Natural killer cell (primary cell): ENCODE results near the gene FRAS1. TPM values are rescaled to one million over a fixed set of nuclear protein-coding genes. Genes with fewer than 3 reads are reported as not detected.

Experiments
- ATAC-seq, 3 donors: fragments of 150-1000 bp in 2 of 3; fragments of 200-7000 bp in 1 of 3; cut with Tn5 transposase; 1 replicate in 1 of 3; 2 replicates in 2 of 3; pipeline ENCODE4 v1.10.0; 2021; ENCODE audit warnings: mild to moderate bottlenecking in 2 of 3, moderate library complexity in 2 of 3
- DNase-seq, 2 donors: peaks; one replicate each; pipeline versions ENCODE4 v3.0.0 to v3.0.0-alpha.2; 2013 to 2021; ENCODE audit warnings: mixed read lengths in 1 of 2
- H3K27ac ChIP-seq: one replicate; pipeline ENCODE4 v1.5.1; 2013; ENCODE audit warnings: mild to moderate bottlenecking, low read length
- H3K27me3 ChIP-seq: one replicate; pipeline ENCODE4 v1.6.1; 2013; ENCODE audit warnings: low read length; ENCODE audit not compliant: control insufficient read depth, insufficient read depth
- H3K36me3 ChIP-seq: one replicate; pipeline ENCODE4 v1.6.1; 2013; ENCODE audit warnings: low read length; ENCODE audit not compliant: control insufficient read depth, insufficient read depth
- H3K4me1 ChIP-seq: one replicate; pipeline ENCODE4 v1.6.1; 2013; ENCODE audit warnings: low read length; ENCODE audit not compliant: control insufficient read depth, insufficient read depth
- H3K4me3 ChIP-seq: one replicate; pipeline ENCODE4 v1.5.1; 2013; ENCODE audit warnings: low read length
- H3K9me3 ChIP-seq: one replicate; pipeline ENCODE4 v1.6.1; 2013; ENCODE audit warnings: low read length; ENCODE audit not compliant: control insufficient read depth, insufficient read depth
- H3K27ac Mint-ChIP-seq, 2 donors: one replicate each; pipeline ENCODE4 v1.8.0; 2022; ENCODE audit warnings: mild to moderate bottlenecking in 2 of 2, mixed read lengths in 2 of 2, moderate library complexity in 1 of 2
- H3K27me3 Mint-ChIP-seq, 2 donors: one replicate each; pipeline ENCODE4 v1.8.0; 2022; ENCODE audit warnings: low read depth in 2 of 2, mixed read lengths in 2 of 2
- H3K36me3 Mint-ChIP-seq: one replicate; pipeline ENCODE4 v1.8.0; 2022; ENCODE audit warnings: mixed read lengths
- H3K4me1 Mint-ChIP-seq, 2 donors: one replicate each; pipeline ENCODE4 v1.8.0; 2022; ENCODE audit warnings: mixed read lengths in 2 of 2
- H3K4me3 Mint-ChIP-seq: one replicate; pipeline ENCODE4 v1.8.0; 2022; ENCODE audit warnings: mild to moderate bottlenecking, moderate library complexity, mixed read lengths
- H3K9me3 Mint-ChIP-seq, 2 donors: one replicate each; pipeline ENCODE4 v1.8.0; 2022; ENCODE audit warnings: mixed read lengths in 2 of 2
- CTCF ChIP-seq: fragments of 200-600 bp; IDR thresholded peaks from one replicate; pipeline ENCODE4 v1.8.0; 2022; ENCODE audit warnings: antibody characterized with exemption
- WGBS: methylation state at CpG from one replicate; pipeline ENCODE4 v1.1.7; 2013; ENCODE audit warnings: missing lambda C conversion rate; ENCODE audit not compliant: insufficient coverage; 5-methylcytosine and 5-hydroxymethylcytosine counted together
- intact Hi-C: fragments of 100-400 bp; cut with micrococcal nuclease; formaldehyde crosslinking; loops from one replicate; pipeline ENCODE4 v1.14.2; 2022
- total RNA-seq, 4 donors: library from RNA; stranded (reverse); fragments of 120-200 nt in 1 of 4; gene quantifications; one replicate each; pipeline versions ENCODE4 v1.2.3 to v1.2.4, GENCODE V29; 2013 to 2022

Gene FRAS1
- total RNA-seq, 3 donors from 2014 or later (not counting 1 experiment from before 2014, with no cell fraction given) = 0.15 to 0.31 TPM; not detected in 1

- no peaks in the 10 kb centered on the region for H3K4me1 Mint-ChIP-seq
- no peak overlapping the region for H3K4me3 Mint-ChIP-seq
- H3K36me3 ChIP-seq = no peaks in the 10 kb centered on the region
- 80% methylated on average over 10 of the region's 10 CpGs for WGBS
- no peak overlapping the region for H3K4me3 ChIP-seq
- H3K27me3 ChIP-seq = no peaks in the 10 kb centered on the region
- H3K9me3 Mint-ChIP-seq = peaks cover 0 to 5% of the 10 kb centered on the region in 2 donors
- H3K27ac Mint-ChIP-seq = no peak overlapping the region
- H3K27ac ChIP-seq = no peak overlapping the region
- intact Hi-C loops = no loop called here
- peaks cover 15% of the 10 kb centered on the region for H3K36me3 Mint-ChIP-seq
- H3K27me3 Mint-ChIP-seq = peaks cover 9 to 54% of the 10 kb centered on the region in 2 donors
- TF ChIP-seq CTCF = no peak
- no peaks in the 10 kb centered on the region for H3K4me1 ChIP-seq
- peaks cover 3% of the 10 kb centered on the region for H3K9me3 ChIP-seq
- DNase-seq (no peak), ATAC-seq (no peak)
Measured at GRCh38 chr4:78145622-78146021, 88.5 kb downstream of the FRAS1 start.

GRCh38 chr4:78149751-78150542 lies 92.8 kb downstream of the FRAS1 start:
- ATAC-seq = no peak
- no peaks in the 10 kb centered on the region for H3K36me3 ChIP-seq
- no peak for DNase-seq
- H3K27me3 Mint-ChIP-seq = peaks cover 19 to 66% of the 10 kb centered on the region in 2 donors
- no peak overlapping the region for H3K4me3 Mint-ChIP-seq
- H3K4me3 ChIP-seq = no peak overlapping the region
- no peaks in the 10 kb centered on the region for H3K27me3 ChIP-seq
- no peak overlapping the region for H3K27ac ChIP-seq
- no peaks in the 10 kb centered on the region for H3K9me3 ChIP-seq
- TF ChIP-seq CTCF = no peak
- no peaks in the 10 kb centered on the region for H3K36me3 Mint-ChIP-seq
- WGBS = 85% methylated on average over 6 of the region's 7 CpGs
- no peaks in the 10 kb centered on the region for H3K4me1 Mint-ChIP-seq
- intact Hi-C loops = no loop called here
- H3K9me3 Mint-ChIP-seq = no peaks in the 10 kb centered on the region
- H3K4me1 ChIP-seq = no peaks in the 10 kb centered on the region
- H3K27ac Mint-ChIP-seq = no peak overlapping the region

GRCh38 chr4:78150543-78150864 lies 93.4 kb downstream of the FRAS1 start:
- 93% methylated on average over 4 of the region's 4 CpGs for WGBS
- peaks cover 0 to under 1% of the 10 kb centered on the region in 2 donors for H3K4me1 Mint-ChIP-seq

More at GRCh38 chr4:78150543-78150864, 93.4 kb downstream of the FRAS1 start:
- Histone ChIP-seq H3K4me3 (no peak overlapping the region), H3K9me3 (no peaks in the 10 kb centered on the region), H3K27me3 (no peaks in the 10 kb centered on the region), H3K36me3 (no peaks in the 10 kb centered on the region), H3K27ac (no peak overlapping the region), H3K4me1 (no peaks in the 10 kb centered on the region)
- no peak for DNase-seq
- Mint-ChIP-seq H3K36me3 (no peaks in the 10 kb centered on the region), H3K27ac (no peak overlapping the region), H3K9me3 (no peaks in the 10 kb centered on the region), H3K4me3 (no peak overlapping the region), H3K27me3 (peaks cover 19 to 72% of the 10 kb centered on the region in 2 donors)
- no peak for ATAC-seq
- no peak for TF ChIP-seq CTCF
- intact Hi-C loops = no loop called here
